ENCODE results near the gene PCP2. TPM values are rescaled to one million over a fixed set of nuclear protein-coding genes. Genes with fewer than 3 reads are reported as not detected.

Gene PCP2
- total and polyA plus RNA-seq, 2 donors (not counting 1 experiment from before 2014, with no cell fraction given): not detected

DNA sequence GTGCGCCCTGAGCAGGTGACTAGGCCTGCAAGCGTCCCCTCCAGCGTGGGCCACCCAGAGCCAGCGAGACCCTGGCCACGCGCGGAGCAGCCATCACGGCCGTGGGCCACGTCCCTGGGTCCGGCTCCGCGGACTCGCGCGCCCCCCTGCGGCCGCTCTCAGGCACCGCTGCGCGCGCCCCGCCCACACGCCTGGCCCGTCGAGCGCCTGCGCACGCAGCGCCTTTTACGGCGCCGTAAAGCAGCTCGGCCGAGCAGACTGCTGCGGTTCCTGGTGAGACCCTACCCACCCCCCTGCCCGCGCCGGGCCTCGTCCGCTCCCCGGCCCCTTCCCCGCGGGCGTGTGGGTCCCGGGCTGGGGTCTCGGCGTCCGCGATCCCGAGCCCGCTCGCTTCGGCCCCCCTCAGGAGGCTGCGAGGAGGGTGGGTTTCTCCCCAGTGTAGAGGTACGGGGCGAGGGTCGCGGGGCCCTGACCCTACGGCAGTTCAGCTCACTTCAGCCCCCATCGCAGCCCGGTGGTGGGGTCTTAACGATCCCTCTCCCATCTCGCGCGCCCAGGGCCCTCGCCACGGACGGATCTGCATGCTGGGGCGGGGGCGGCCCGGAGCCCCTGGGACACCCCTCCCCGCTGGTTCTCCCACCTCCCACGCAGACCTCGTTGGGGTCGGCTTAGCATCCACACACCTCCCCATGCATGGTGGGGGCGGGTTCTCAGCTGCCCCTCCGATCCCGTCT, 47.3 kb upstream of the PCP2 start, which contains the start of gene TRAPPC5:
Gene TRAPPC5, plus strand, starts transcription at position 228 of the 734 bp plus-strand sequence. CDS start 1,421 bp downstream, outside the sequence.
- no peaks in the 10 kb centered on the region for H4K20me1 ChIP-seq (ENCODE audit: control insufficient read depth, extremely low read depth, insufficient read depth, low read length)
- H3K79me2 ChIP-seq (ENCODE audit: control insufficient read depth, insufficient read depth, low read length): peaks cover 7% of the 10 kb centered on the region
- H3K9me3 ChIP-seq (ENCODE audit: control insufficient read depth, insufficient read depth, low read depth, low read length): no peaks in the 10 kb centered on the region
- H3K9ac ChIP-seq (ENCODE audit: insufficient read depth, low read length): peak within 1 kb of the TSS; percentile 84
- H3K4me3 ChIP-seq (replicated peaks in 1 of 4; ENCODE audit: control extremely low read depth in 1 of 4, insufficient read depth in 1 of 4, low read depth in 3 of 4, low read length in 4 of 4): peak within 1 kb of the TSS; percentile 76 to 98 (median 90)
- DNase-seq (ENCODE audit: low read depth in 2 of 2): peak; percentile 71 to 78
- peak within 1 kb of the TSS; percentile 62 for H2AFZ ChIP-seq (ENCODE audit: low read length)
- peaks cover 2% of the 10 kb centered on the region for H3K27me3 ChIP-seq (ENCODE audit: control insufficient read depth, insufficient read depth, low read length)
- peak within 1 kb of the TSS; percentile 71 for H3K27ac ChIP-seq (ENCODE audit: insufficient read depth, low read length)
- TF ChIP-seq, protein P1, sequence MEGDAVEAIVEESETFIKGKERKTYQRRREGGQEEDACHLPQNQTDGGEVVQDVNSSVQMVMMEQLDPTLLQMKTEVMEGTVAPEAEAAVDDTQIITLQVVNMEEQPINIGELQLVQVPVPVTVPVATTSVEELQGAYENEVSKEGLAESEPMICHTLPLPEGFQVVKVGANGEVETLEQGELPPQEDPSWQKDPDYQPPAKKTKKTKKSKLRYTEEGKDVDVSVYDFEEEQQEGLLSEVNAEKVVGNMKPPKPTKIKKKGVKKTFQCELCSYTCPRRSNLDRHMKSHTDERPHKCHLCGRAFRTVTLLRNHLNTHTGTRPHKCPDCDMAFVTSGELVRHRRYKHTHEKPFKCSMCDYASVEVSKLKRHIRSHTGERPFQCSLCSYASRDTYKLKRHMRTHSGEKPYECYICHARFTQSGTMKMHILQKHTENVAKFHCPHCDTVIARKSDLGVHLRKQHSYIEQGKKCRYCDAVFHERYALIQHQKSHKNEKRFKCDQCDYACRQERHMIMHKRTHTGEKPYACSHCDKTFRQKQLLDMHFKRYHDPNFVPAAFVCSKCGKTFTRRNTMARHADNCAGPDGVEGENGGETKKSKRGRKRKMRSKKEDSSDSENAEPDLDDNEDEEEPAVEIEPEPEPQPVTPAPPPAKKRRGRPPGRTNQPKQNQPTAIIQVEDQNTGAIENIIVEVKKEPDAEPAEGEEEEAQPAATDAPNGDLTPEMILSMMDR (conservative IDR thresholded peaks at IDR 0.05 in 1 of 2, IDR thresholded peaks at IDR 0.05 in 1 of 2; ENCODE audit: low read depth in 1 of 2, low read length in 2 of 2): peak; percentile 40 to 76
- TF ChIP-seq EZH2 (IDR thresholded peaks at IDR 0.05; ENCODE audit: low read length, missing control alignments): no peak
- H3K4me1 ChIP-seq (ENCODE audit: control insufficient read depth, extremely low read depth, insufficient read depth, low read length): no peaks in the 10 kb centered on the region
- H3K36me3 ChIP-seq (ENCODE audit: control insufficient read depth, insufficient read depth, low read length): peaks cover 4% of the 10 kb centered on the region
- H3K4me2 ChIP-seq (ENCODE audit: extremely low read depth, insufficient read depth, low read length): peak within 1 kb of the TSS; percentile 100

DNA sequence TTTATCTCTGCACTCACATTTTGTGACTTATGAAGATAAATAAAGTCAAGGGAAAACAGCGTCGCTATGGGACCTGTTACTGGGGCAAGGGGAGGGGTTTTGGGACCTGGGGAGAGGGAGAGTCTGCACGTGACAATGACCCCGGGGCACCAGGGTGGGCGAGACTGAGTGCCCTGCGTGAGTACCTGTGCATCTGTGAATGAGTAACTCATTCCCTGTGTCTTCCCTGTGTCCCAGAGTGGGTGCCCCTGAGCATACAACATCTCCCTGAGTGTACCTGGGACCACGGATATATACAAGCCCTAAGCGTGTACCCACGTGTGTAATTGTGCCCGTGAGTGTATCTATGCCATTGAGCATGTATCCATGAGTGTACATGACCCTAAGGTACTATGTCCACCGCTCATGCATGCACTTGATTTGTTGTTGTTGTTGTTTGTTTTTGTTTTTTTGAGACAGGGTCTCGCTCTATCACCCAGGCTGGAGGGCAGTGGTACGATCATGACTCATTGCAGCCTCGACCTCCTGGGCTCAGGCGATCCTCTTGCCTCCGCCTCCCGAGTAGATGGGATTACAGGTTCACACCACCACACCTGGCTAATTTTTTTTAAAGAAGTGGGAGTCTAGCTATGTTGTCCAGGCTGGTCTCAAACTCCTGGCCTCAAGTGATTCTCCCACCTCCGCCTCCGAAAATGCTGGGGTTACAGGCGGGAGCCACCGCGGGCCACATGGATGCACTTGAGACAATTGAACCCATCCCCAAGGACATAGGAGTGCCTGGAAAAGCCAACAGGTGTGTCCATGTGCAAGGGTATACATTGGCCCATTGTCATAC, 46.5 kb upstream of the PCP2 start:
- Histone ChIP-seq H3K36me3 (ENCODE audit: control insufficient read depth, insufficient read depth, low read length) (peaks cover 4% of the 10 kb centered on the region), H3K4me2 (ENCODE audit: extremely low read depth, insufficient read depth, low read length) (peak overlapping the region; percentile 67), H3K27me3 (ENCODE audit: control insufficient read depth, insufficient read depth, low read length) (peaks cover 2% of the 10 kb centered on the region), H3K4me3 (replicated peaks in 1 of 4; ENCODE audit: control extremely low read depth in 1 of 4, insufficient read depth in 1 of 4, low read depth in 3 of 4, low read length in 4 of 4) (peak overlapping the region in 2 of 4 experiments; percentile 30 to 46), H3K79me2 (ENCODE audit: control insufficient read depth, insufficient read depth, low read length) (peaks cover 7% of the 10 kb centered on the region), H2AFZ (ENCODE audit: low read length) (peak overlapping the region; percentile 57), H3K9me3 (ENCODE audit: control insufficient read depth, insufficient read depth, low read depth, low read length) (no peaks in the 10 kb centered on the region), H3K4me1 (ENCODE audit: control insufficient read depth, extremely low read depth, insufficient read depth, low read length) (no peaks in the 10 kb centered on the region), H4K20me1 (ENCODE audit: control insufficient read depth, extremely low read depth, insufficient read depth, low read length) (no peaks in the 10 kb centered on the region), H3K9ac (ENCODE audit: insufficient read depth, low read length) (no peak overlapping the region), H3K27ac (ENCODE audit: insufficient read depth, low read length) (no peak overlapping the region)
- no peak for TF ChIP-seq EZH2 (IDR thresholded peaks at IDR 0.05; ENCODE audit: low read length, missing control alignments)
- TF ChIP-seq, protein P1 (conservative IDR thresholded peaks at IDR 0.05 in 1 of 2, IDR thresholded peaks at IDR 0.05 in 1 of 2; ENCODE audit: low read depth in 1 of 2, low read length in 2 of 2): no peak
- no peak for DNase-seq (ENCODE audit: low read depth in 2 of 2)

Measured in fibroblast of lung (primary cell).